Activated CD4-positive, CD25-positive, alpha-beta regulatory T cell treated with anti-CD3 and anti-CD28 coated beads, Interleukin-2, amount 50 U/mL, for 24 hours (primary cell): ENCODE results near the gene GTF3C2.

Experiments
- ATAC-seq, 2 donors: fragments of 150-1000 bp; cut with Tn5 transposase; one replicate each; pipeline ENCODE4 v1.10.0; 2021; ENCODE audit warnings: mild to moderate bottlenecking in 1 of 2, moderate library complexity in 1 of 2

Gene GTF3C2

GRCh38 chr2:27291865-27292264, 64.7 kb downstream of the GTF3C2 start:
- ATAC-seq: no peak

- ATAC-seq: no peak
Measured at GRCh38 chr2:27290549-27290948, 66.0 kb downstream of the GTF3C2 start.

GRCh38 chr2:27288610-27289009, 68.0 kb downstream of the GTF3C2 start:
- no peak for ATAC-seq

GRCh38 chr2:27285481-27285880, 71.1 kb downstream of the GTF3C2 start:
- no peak for ATAC-seq

GRCh38 chr2:27284996-27285395, 71.6 kb downstream of the GTF3C2 start:
- no peak for ATAC-seq

- no peak for ATAC-seq
Measured at GRCh38 chr2:27282892-27283291, 73.7 kb downstream of the GTF3C2 start.

GRCh38 chr2:27281855-27282559, 74.6 kb downstream of the GTF3C2 start, which contains the start of gene TRIM54:
TSS of gene TRIM54 (plus strand) at chr2:27282429. CDS start at chr2:27282732, 303 bp downstream.
- ATAC-seq: no peak

GRCh38 chr2:27281442-27281841, 75.1 kb downstream of the GTF3C2 start:
- ATAC-seq: no peak

GRCh38 chr2:27280826-27281225, 75.7 kb downstream of the GTF3C2 start:
- no peak for ATAC-seq

GRCh38 chr2:27278010-27278409, 78.6 kb downstream of the GTF3C2 start:
- ATAC-seq: no peak
